Aorta (tissue), 5 donors: ENCODE results near the gene ARID4B. TPM values are rescaled to one million over a fixed set of nuclear protein-coding genes. Genes with fewer than 3 reads are reported as not detected.
"Not testable (repeated sequence)": the region's sequence is repeated elsewhere in the genome, so short reads cannot be mapped to it uniquely, and the experiment has no call there.

ENCODE experiments used
- ATAC-seq: fragments of 200-7000 bp; cut with Tn5 transposase; one replicate; pipeline ENCODE4 v1.9.1; 2022; ENCODE audit warnings: moderate library complexity; ENCODE audit not compliant: low FRiP score
- DNase-seq, 2 donors: peaks; one replicate each; pipeline ENCODE4 v3.0.0-alpha.2; 2020
- H3K27ac ChIP-seq, 2 donors: one replicate each; pipeline ENCODE4 v1.5.1; 2013; ENCODE audit warnings: low read length in 2 of 2, mild to moderate bottlenecking in 2 of 2, moderate library complexity in 2 of 2, control low read depth in 1 of 2, inconsistent platforms in 1 of 2, low read depth in 1 of 2
- H3K27me3 ChIP-seq, 2 donors: one replicate each; pipeline ENCODE4 v1.6.1; 2013; ENCODE audit warnings: control low read depth in 1 of 2, low read length in 1 of 2, mild to moderate bottlenecking in 1 of 2, moderate library complexity in 1 of 2; ENCODE audit not compliant: insufficient read depth in 2 of 2, control insufficient read depth in 1 of 2
- H3K36me3 ChIP-seq, 2 donors: one replicate each; pipeline ENCODE4 v1.6.1; 2013; ENCODE audit warnings: control low read depth in 1 of 2, low read length in 1 of 2, mild to moderate bottlenecking in 1 of 2; ENCODE audit not compliant: insufficient read depth in 2 of 2, control insufficient read depth in 1 of 2
- H3K4me1 ChIP-seq, 2 donors: one replicate each; pipeline ENCODE4 v1.6.1; 2013; ENCODE audit warnings: low read length in 2 of 2, control low read depth in 1 of 2, mild to moderate bottlenecking in 1 of 2, moderate library complexity in 1 of 2; ENCODE audit not compliant: insufficient read depth in 2 of 2, control insufficient read depth in 1 of 2
- H3K4me3 ChIP-seq, 2 donors: one replicate each; pipeline ENCODE4 v1.5.1; 2013; ENCODE audit warnings: low read length in 2 of 2, control low read depth in 1 of 2, mild to moderate bottlenecking in 1 of 2
- H3K9me3 ChIP-seq: one replicate; pipeline ENCODE4 v1.6.1; 2013; ENCODE audit warnings: mild to moderate bottlenecking, low read length; ENCODE audit not compliant: control insufficient read depth
- WGBS, 2 donors: extraction: QIAGEN DNeasy Blood & Tissue Kit; methylation state at CpG; one replicate each; pipeline ENCODE4 v1.1.7; 2013; 5-methylcytosine and 5-hydroxymethylcytosine counted together
- intact Hi-C, 2 donors: fragments of 100-400 bp; cut with DNase I; formaldehyde crosslinking; loops; one replicate each; pipeline versions ENCODE4 v1.14.2 to v1.15.0; 2022
- polyA plus RNA-seq, 2 donors: library from polyadenylated mRNA; stranded (reverse); fragments of 200-250 nt; gene quantifications; one replicate each; pipeline ENCODE4 v1.2.3, GENCODE V29; 2013
- total RNA-seq, 2 donors: library from RNA; stranded (reverse); fragmentation: NEBNext Ultra II Directional; extraction: Animal tissue kit (Norgen Biotek cat#: 25700); gene quantifications; one replicate each; pipeline ENCODE4 v1.2.1, GENCODE V29; 2021
- donor health status: healthy with polysubstance abuse.
- donor health status: Bipolar disorder and iron deficiency.
- donor health status: DM: no; HTN: no; CAD: no.
- donor health status: DM: no; HTN: no; CAD: no.
- donor health status: DM: yes; HTN: yes; CAD: no.

ARID4B gene
- total and polyA plus RNA-seq, 4 donors, result 9.8 to 56.6 (median 37.2) TPM

- DNase-seq (no peak), ATAC-seq (no peak)
- Histone ChIP-seq H3K4me1 (peaks cover 0 to 5% of the 10 kb centered on the region in 2 donors), H3K27me3 (no peaks in the 10 kb centered on the region), H3K27ac (no peak overlapping the region), H3K36me3 (no peaks in the 10 kb centered on the region), H3K9me3 (no peaks in the 10 kb centered on the region), H3K4me3 (no peak overlapping the region)
- intact Hi-C loops, result loop anchor here in 1 of 2 donors (10.0 kb wide), 1 partner anchor 184 kb away; the partner anchor contains the start of gene B3GALNT2
- 79 to 84% methylated on average over 6 of the region's 6 CpGs for WGBS, 2 donors
Observed at GRCh38 chr1:235320521-235321179, 7.3 kb downstream of the ARID4B start.

GRCh38 chr1:235319255-235319654 lies 8.7 kb downstream of the ARID4B start:
- WGBS, 2 donors, result 93 to 96% methylated on average over 2 of the region's 2 CpGs

GRCh38 chr1:235317168-235317567 lies 10.8 kb downstream of the ARID4B start:
- intact Hi-C loops, result no loop called here
- DNase-seq (no peak), ATAC-seq (no peak)
- no peaks in the 10 kb centered on the region for H3K36me3 ChIP-seq
- H3K4me1 ChIP-seq, result peaks cover 0 to 5% of the 10 kb centered on the region in 2 donors
- H3K27ac ChIP-seq, result no peak overlapping the region
- H3K4me3 ChIP-seq, result no peak overlapping the region
- 16 to 26% methylated on average over 1 of the region's 1 CpG for WGBS, 2 donors
- H3K9me3 ChIP-seq, result no peaks in the 10 kb centered on the region
- no peaks in the 10 kb centered on the region for H3K27me3 ChIP-seq

More at GRCh38 chr1:235319255-235319654, 8.7 kb downstream of the ARID4B start:
- Histone ChIP-seq H3K27me3 (no peaks in the 10 kb centered on the region), H3K4me3 (no peak overlapping the region), H3K36me3 (no peaks in the 10 kb centered on the region), H3K4me1 (peaks cover 0 to 5% of the 10 kb centered on the region in 2 donors), H3K27ac (no peak overlapping the region), H3K9me3 (no peaks in the 10 kb centered on the region)
- ATAC-seq (no peak), DNase-seq (no peak)
- intact Hi-C loops, result no loop called here

- intact Hi-C loops, result no loop called here
- H3K4me1 ChIP-seq, result peaks cover 0 to 5% of the 10 kb centered on the region in 2 donors
Observed at GRCh38 chr1:235315735-235316134, 12.2 kb downstream of the ARID4B start.

GRCh38 chr1:235315173-235315572 lies 12.8 kb downstream of the ARID4B start:
- no peak overlapping the region for H3K4me3 ChIP-seq
- intact Hi-C loops, result no loop called here
- no peak for DNase-seq
- no peaks in the 10 kb centered on the region for H3K36me3 ChIP-seq
- peaks cover 0 to 3% of the 10 kb centered on the region in 2 donors for H3K4me1 ChIP-seq
- no peak for ATAC-seq
- WGBS, 2 donors, result 93 to 96% methylated on average over 5 of the region's 5 CpGs
- no peaks in the 10 kb centered on the region for H3K27me3 ChIP-seq
- H3K9me3 ChIP-seq, result no peaks in the 10 kb centered on the region
- no peak overlapping the region for H3K27ac ChIP-seq

More at GRCh38 chr1:235315735-235316134, 12.2 kb downstream of the ARID4B start:
- H3K27ac ChIP-seq, result no peak overlapping the region
- H3K9me3 ChIP-seq, result no peaks in the 10 kb centered on the region
- WGBS, 2 donors, result 95 to 96% methylated on average over 4 of the region's 4 CpGs
- DNase-seq (no peak), ATAC-seq (no peak)
- H3K36me3 ChIP-seq, result no peaks in the 10 kb centered on the region
- H3K4me3 ChIP-seq, result no peak overlapping the region
- no peaks in the 10 kb centered on the region for H3K27me3 ChIP-seq

GRCh38 chr1:235313931-235314678 lies 13.9 kb downstream of the ARID4B start:
- WGBS, 2 donors, result 30 to 32% methylated on average over 4 of the region's 4 CpGs
- H3K27ac ChIP-seq, result no peak overlapping the region

GRCh38 chr1:235313262-235313661 lies 14.7 kb downstream of the ARID4B start:
- peaks cover 0 to 3% of the 10 kb centered on the region in 2 donors for H3K4me1 ChIP-seq
- ATAC-seq (no peak), DNase-seq (no peak)
- 47 to 52% methylated on average over 6 of the region's 6 CpGs for WGBS, 2 donors
- no peaks in the 10 kb centered on the region for H3K27me3 ChIP-seq
- no peak overlapping the region for H3K4me3 ChIP-seq
- intact Hi-C loops, result no loop called here
- no peaks in the 10 kb centered on the region for H3K36me3 ChIP-seq
- no peak overlapping the region for H3K27ac ChIP-seq
- no peaks in the 10 kb centered on the region for H3K9me3 ChIP-seq

More at GRCh38 chr1:235313931-235314678, 13.9 kb downstream of the ARID4B start:
- ATAC-seq, result no peak
- no peaks in the 10 kb centered on the region for H3K9me3 ChIP-seq
- H3K4me3 ChIP-seq, result no peak overlapping the region
- intact Hi-C loops, result no loop called here
- H3K27me3 ChIP-seq, result no peaks in the 10 kb centered on the region
- no peaks in the 10 kb centered on the region for H3K36me3 ChIP-seq
- no peak for DNase-seq
- H3K4me1 ChIP-seq, result peaks cover 0 to 3% of the 10 kb centered on the region in 2 donors

GRCh38 chr1:235309206-235309605 lies 18.8 kb downstream of the ARID4B start:
- H3K27ac ChIP-seq, H3K36me3 ChIP-seq, H3K9me3 ChIP-seq, ATAC-seq, H3K4me1 ChIP-seq, H3K27me3 ChIP-seq, H3K4me3 ChIP-seq, intact Hi-C loops, DNase-seq: not testable (repeated sequence)
- 94% methylated on average over 32 of the region's 32 CpGs; no CpG with 5 or more reads in 1 of the 2 donors for WGBS, 2 donors
